ENCODE measurements around the gene TMEM19.
A peak's percentile ranks its signal among the peaks of the same experiment; 100 is the strongest.
"Not testable (repeated sequence)": the region's sequence is repeated elsewhere in the genome, so short reads cannot be mapped to it uniquely, and the experiment has no call there.

The TMEM19 gene

DNA sequence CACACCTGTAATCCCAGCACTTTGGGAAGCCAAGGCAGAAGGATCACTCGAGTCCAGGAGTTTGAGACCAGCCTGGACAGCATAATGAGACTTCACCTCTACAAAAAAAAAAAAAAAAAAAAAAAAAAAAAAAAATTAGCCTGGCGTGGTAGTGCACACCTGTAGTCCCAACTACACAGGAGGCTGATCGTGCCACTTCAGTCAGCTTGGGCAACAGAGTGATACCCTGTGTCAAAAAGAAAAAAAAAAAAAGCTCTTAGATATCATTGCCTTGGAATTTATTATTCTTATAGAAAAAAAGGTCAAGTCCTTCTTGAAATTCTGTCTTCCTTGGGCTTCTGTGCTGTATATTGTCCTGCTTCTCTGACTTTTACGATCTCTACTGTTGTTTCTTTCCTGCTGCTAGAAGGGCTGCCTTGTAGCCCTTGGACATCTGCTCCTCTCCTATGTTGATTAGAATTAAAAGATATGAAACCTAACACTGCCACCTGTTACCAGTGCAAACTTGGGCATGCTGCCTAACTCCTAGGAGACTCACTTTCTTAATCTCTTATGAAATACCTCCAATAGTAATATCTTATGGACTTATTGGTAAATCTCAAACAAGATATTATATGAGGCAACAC lies 5.7 kb downstream of the TMEM19 start:
- Histone ChIP-seq H3K27ac (ENCODE audit: low read depth, low read length) (peak overlapping the region; percentile 92), H2AFZ (ENCODE audit: low read depth, low read length, severe bottlenecking) (no peak overlapping the region), H3K4me2 (ENCODE audit: low read depth, low read length, poor library complexity, severe bottlenecking) (peak overlapping the region; percentile 90), H3K9me2 (replicated peaks; ENCODE audit: insufficient read depth, low read length) (no peaks in the 10 kb centered on the region), H3K79me2 (ENCODE audit: insufficient read depth, low read length) (peaks cover 56% of the 10 kb centered on the region; the same call in 1 of the 2 replicates), H3K9ac (ENCODE audit: low read length) (peak overlapping the region; percentile 31), H3K27me3 (ENCODE audit: low read length) (no peaks in the 10 kb centered on the region), H3K36me3 (ENCODE audit: low read length) (peaks cover 4% of the 10 kb centered on the region; the same call in 1 of the 2 replicates), H3K4me3 (ENCODE audit: insufficient read depth, low read length, poor library complexity, severe bottlenecking) (peak overlapping the region; percentile 29), H4K20me1 (ENCODE audit: low read depth, low read length) (no peaks in the 10 kb centered on the region), H3F3A (ENCODE audit: insufficient read depth) (peaks cover 59% of the 10 kb centered on the region), H3K9me3 (ENCODE audit: insufficient read depth, low read length) (no peaks in the 10 kb centered on the region)
- TF ChIP-seq, protein P1, sequence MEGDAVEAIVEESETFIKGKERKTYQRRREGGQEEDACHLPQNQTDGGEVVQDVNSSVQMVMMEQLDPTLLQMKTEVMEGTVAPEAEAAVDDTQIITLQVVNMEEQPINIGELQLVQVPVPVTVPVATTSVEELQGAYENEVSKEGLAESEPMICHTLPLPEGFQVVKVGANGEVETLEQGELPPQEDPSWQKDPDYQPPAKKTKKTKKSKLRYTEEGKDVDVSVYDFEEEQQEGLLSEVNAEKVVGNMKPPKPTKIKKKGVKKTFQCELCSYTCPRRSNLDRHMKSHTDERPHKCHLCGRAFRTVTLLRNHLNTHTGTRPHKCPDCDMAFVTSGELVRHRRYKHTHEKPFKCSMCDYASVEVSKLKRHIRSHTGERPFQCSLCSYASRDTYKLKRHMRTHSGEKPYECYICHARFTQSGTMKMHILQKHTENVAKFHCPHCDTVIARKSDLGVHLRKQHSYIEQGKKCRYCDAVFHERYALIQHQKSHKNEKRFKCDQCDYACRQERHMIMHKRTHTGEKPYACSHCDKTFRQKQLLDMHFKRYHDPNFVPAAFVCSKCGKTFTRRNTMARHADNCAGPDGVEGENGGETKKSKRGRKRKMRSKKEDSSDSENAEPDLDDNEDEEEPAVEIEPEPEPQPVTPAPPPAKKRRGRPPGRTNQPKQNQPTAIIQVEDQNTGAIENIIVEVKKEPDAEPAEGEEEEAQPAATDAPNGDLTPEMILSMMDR (IDR thresholded peaks at IDR 0.05; ENCODE audit: insufficient read depth, low read length, poor library complexity, severe bottlenecking), result no peak
- no peak for TF ChIP-seq EZH2phosphoT487 (conservative IDR thresholded peaks at IDR 0.05; ENCODE audit: low read length)

DNA sequence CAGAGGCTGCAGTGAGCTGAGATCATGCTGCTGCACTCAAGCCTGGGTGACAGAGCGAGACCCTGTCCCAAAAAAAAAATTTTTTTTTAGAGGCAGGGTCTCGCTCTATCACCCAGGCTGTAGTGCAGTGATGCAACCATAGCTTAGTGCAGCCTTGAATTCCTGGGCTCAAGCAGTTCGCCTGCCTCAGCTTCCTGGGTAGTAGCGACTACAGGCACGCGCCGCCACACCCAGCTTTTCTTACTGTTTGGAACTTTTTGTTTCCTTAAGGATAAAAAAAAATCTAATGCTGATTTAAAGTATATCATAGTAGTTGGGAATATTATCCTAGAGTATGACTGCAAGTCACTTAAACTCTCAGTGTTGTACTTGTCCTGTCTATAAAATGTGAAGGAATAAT lies 7.2 kb downstream of the TMEM19 start:
- peak overlapping the region; percentile 92 for H3K27ac ChIP-seq (ENCODE audit: low read depth, low read length)
- no peak overlapping the region for H3K9ac ChIP-seq (ENCODE audit: low read length)
- no peaks in the 10 kb centered on the region for H3K9me3 ChIP-seq (ENCODE audit: insufficient read depth, low read length)
- no peaks in the 10 kb centered on the region for H3K9me2 ChIP-seq (replicated peaks; ENCODE audit: insufficient read depth, low read length)
- no peaks in the 10 kb centered on the region for H3K27me3 ChIP-seq (ENCODE audit: low read length)
- no peak for TF ChIP-seq EZH2phosphoT487 (conservative IDR thresholded peaks at IDR 0.05; ENCODE audit: low read length)
- TF ChIP-seq, protein P1 (IDR thresholded peaks at IDR 0.05; ENCODE audit: insufficient read depth, low read length, poor library complexity, severe bottlenecking), result no peak
- H4K20me1 ChIP-seq (ENCODE audit: low read depth, low read length), result no peaks in the 10 kb centered on the region
- H3K36me3 ChIP-seq (ENCODE audit: low read length), result peaks cover 15% of the 10 kb centered on the region; the same call in 1 of the 2 replicates
- H2AFZ ChIP-seq (ENCODE audit: low read depth, low read length, severe bottlenecking), result no peak overlapping the region
- H3K79me2 ChIP-seq (ENCODE audit: insufficient read depth, low read length), result peaks cover 42% of the 10 kb centered on the region; the same call in 1 of the 2 replicates
- H3K4me3 ChIP-seq (ENCODE audit: insufficient read depth, low read length, poor library complexity, severe bottlenecking), result peak overlapping the region; percentile 2
- peaks cover 45% of the 10 kb centered on the region for H3F3A ChIP-seq (ENCODE audit: insufficient read depth)
- H3K4me2 ChIP-seq (ENCODE audit: low read depth, low read length, poor library complexity, severe bottlenecking), result peak overlapping the region; percentile 90

DNA sequence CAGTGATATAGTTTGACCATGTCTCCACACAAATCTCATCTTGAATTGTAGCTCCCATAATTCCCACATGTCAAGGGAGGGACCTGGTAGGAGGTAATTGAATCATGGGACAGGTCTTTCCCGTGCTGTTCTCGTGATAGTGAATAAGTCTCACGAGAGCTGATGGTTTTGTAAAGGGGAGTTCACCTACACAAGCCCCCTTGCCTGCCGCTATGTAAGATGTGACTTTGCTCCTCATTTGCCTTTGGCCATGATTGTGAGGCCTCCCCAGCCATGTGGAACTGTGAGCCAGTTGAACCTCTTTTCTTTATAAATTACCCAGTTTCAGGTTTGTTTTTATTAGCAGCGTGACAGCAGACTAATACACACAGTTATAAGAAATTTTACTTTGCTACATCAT lies 7.8 kb downstream of the TMEM19 start:
- Histone ChIP-seq H3K4me3 (ENCODE audit: insufficient read depth, low read length, poor library complexity, severe bottlenecking) (peak overlapping the region; percentile 27), H3K36me3 (ENCODE audit: low read length) (peaks cover 15% of the 10 kb centered on the region; the same call in 1 of the 2 replicates), H3K27ac (ENCODE audit: low read depth, low read length) (peak overlapping the region; percentile 92), H3K9ac (ENCODE audit: low read length) (peak overlapping the region; percentile 56), H3F3A (ENCODE audit: insufficient read depth) (peaks cover 44% of the 10 kb centered on the region), H3K79me2 (ENCODE audit: insufficient read depth, low read length) (peaks cover 39% of the 10 kb centered on the region; the same call in 1 of the 2 replicates), H3K4me2 (ENCODE audit: low read depth, low read length, poor library complexity, severe bottlenecking) (peak overlapping the region; percentile 90)
- H3K27me3 ChIP-seq (ENCODE audit: low read length); H2AFZ ChIP-seq (ENCODE audit: low read depth, low read length, severe bottlenecking); H3K9me3 ChIP-seq (ENCODE audit: insufficient read depth, low read length); H3K9me2 ChIP-seq (replicated peaks; ENCODE audit: insufficient read depth, low read length); H4K20me1 ChIP-seq (ENCODE audit: low read depth, low read length): not testable (repeated sequence)

DNA sequence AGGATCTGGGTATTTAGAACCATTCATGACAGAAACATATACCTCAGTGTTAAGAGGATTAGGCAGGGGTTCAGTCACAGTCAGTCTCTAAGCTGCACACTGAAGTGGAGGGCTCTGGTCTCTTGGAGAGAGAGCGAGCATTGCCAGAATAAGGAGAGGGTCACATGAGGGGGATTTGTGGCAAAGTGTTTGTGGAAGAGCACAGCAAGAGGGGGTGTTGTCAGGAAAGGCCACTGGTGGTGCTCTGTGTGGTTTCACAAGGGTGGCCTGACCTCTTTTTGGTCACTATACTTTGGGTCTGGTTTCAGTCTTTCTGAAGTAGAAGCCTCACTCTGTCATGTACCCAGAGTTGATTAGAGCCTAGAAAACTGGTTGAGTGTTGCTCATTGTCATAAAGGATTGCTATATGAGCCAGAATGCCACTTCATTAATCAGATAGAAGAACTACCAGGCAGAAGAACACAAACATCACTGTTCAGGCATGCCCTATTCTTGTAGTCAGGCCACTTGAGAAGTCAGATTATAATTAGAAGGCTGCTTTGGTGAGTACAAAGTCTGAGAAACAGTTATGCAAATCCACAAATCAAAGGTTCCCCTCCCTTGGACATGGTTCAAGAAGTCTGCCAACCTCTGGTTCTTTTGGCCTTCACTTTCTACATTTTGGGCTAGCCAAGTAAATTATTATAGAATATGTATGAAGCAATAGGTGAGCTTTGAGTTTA lies 8.4 kb downstream of the TMEM19 start:
- H3K4me3 ChIP-seq (ENCODE audit: insufficient read depth, low read length, poor library complexity, severe bottlenecking), result peak overlapping the region; percentile 27
- TF ChIP-seq, protein P1 (IDR thresholded peaks at IDR 0.05; ENCODE audit: insufficient read depth, low read length, poor library complexity, severe bottlenecking), result no peak
- no peak for TF ChIP-seq EZH2phosphoT487 (conservative IDR thresholded peaks at IDR 0.05; ENCODE audit: low read length)
- H2AFZ ChIP-seq (ENCODE audit: low read depth, low read length, severe bottlenecking), result no peak overlapping the region
- no peaks in the 10 kb centered on the region for H3K9me3 ChIP-seq (ENCODE audit: insufficient read depth, low read length)
- H3K36me3 ChIP-seq (ENCODE audit: low read length), result peaks cover 15% of the 10 kb centered on the region; the same call in 1 of the 2 replicates
- peak overlapping the region; percentile 56 for H3K9ac ChIP-seq (ENCODE audit: low read length)
- no peaks in the 10 kb centered on the region for H4K20me1 ChIP-seq (ENCODE audit: low read depth, low read length)
- peak overlapping the region; percentile 92 for H3K27ac ChIP-seq (ENCODE audit: low read depth, low read length)
- peaks cover 38% of the 10 kb centered on the region for H3F3A ChIP-seq (ENCODE audit: insufficient read depth)
- no peaks in the 10 kb centered on the region for H3K27me3 ChIP-seq (ENCODE audit: low read length)
- H3K79me2 ChIP-seq (ENCODE audit: insufficient read depth, low read length), result peaks cover 33% of the 10 kb centered on the region; the same call in 1 of the 2 replicates
- H3K9me2 ChIP-seq (replicated peaks; ENCODE audit: insufficient read depth, low read length), result no peaks in the 10 kb centered on the region
- peak overlapping the region; percentile 90 for H3K4me2 ChIP-seq (ENCODE audit: low read depth, low read length, poor library complexity, severe bottlenecking)

Measured in SU-DHL-6 (cell line).